B cell (primary cell): ENCODE data around the gene PIP.
"Not testable (repeated sequence)": the region's sequence is repeated elsewhere in the genome, so short reads cannot be mapped to it uniquely, and the experiment has no call there.

Source experiments
- CTCF ChIP-seq: fragments of 200-600 bp; IDR thresholded peaks from one replicate; pipeline ENCODE4 v1.8.0; 2022; ENCODE audit warnings: antibody characterized with exemption, mild to moderate bottlenecking
- EZH2 ChIP-seq: IDR thresholded peaks from 2 replicates; pipeline ENCODE4 v1.6.1; 2012; ENCODE audit warnings: borderline replicate concordance, low read depth, mild to moderate bottlenecking, moderate library complexity, low read length; ENCODE audit not compliant: insufficient read depth, poor library complexity, severe bottlenecking

- not testable (repeated sequence) for TF ChIP-seq CTCF, EZH2
These were observed 48.9 kb downstream of the PIP start for GRCh38 chr7:143180771-143181170.
